GM18519 (cell line): ENCODE measurements around the gene POU2AF3.

Experiments used
- ATAC-seq: cut with Tn5 transposase; IDR thresholded peaks from one replicate; pipeline ENCODE4 v1.9.1; 2021; ENCODE audit warnings: mild to moderate bottlenecking, moderate library complexity; ENCODE audit not compliant: unreplicated experiment, low FRiP score

Gene POU2AF3

DNA sequence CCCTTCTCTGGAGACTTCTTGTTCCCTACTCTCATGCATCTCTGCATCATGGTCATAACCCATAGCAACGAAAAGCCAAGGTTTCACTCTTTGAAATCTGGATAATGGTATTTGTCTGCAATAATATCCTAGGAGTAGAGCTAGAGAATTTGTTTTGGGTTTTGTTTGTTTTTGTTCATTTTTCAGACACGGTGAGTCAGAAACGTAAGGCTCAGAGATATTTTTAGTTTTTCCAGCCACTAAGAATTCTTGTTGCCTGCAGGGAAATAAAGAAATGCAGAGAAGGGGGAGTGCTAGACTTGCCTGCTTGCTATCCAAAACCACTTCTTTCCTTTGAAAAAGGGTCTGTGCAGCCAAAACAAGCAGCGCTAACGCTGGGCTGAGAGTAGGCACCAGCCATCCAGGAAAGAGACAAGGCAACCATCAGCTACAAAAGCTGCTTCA, 26.0 kb downstream of the POU2AF3 start:
- no peak for ATAC-seq

DNA sequence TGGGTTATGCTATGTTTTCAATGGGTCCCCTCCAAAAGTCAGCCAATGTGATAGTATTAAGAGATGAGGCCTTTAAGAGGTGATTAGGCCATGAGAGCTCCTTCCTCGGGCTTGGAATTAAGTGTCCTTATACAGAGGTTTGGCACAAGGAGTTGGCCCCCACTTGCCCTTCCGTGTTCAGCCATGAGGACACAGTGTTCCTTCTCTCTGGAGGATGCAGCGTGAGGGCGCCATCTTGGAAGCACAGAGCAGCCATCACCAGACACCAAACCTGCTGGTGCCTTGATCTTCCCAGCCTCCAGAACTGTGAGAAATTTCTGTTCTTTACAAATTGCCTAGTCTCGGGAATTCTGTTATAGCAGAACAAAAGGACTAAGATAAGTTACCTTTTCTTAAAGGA, 26.9 kb downstream of the POU2AF3 start:
- no peak for ATAC-seq

DNA sequence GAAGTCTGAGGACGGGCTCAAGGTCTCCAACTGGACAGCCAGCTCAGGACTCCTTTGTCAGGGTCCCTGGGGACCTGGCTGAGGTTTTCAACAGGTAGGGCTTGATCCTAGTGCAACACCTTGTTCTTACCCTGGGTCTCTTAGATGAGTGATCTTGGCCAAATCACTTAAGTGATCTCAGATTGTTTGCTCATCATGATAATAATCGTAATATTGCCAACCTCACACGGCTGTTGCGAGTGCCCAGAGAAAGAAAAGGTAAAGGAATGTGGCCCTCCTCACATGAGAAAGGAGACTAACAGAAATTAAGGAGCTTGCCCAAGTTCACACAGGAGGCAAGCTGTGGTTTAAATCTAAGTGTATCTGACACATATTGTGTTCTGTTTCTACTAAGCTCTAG, 28.5 kb downstream of the POU2AF3 start:
- ATAC-seq = no peak

DNA sequence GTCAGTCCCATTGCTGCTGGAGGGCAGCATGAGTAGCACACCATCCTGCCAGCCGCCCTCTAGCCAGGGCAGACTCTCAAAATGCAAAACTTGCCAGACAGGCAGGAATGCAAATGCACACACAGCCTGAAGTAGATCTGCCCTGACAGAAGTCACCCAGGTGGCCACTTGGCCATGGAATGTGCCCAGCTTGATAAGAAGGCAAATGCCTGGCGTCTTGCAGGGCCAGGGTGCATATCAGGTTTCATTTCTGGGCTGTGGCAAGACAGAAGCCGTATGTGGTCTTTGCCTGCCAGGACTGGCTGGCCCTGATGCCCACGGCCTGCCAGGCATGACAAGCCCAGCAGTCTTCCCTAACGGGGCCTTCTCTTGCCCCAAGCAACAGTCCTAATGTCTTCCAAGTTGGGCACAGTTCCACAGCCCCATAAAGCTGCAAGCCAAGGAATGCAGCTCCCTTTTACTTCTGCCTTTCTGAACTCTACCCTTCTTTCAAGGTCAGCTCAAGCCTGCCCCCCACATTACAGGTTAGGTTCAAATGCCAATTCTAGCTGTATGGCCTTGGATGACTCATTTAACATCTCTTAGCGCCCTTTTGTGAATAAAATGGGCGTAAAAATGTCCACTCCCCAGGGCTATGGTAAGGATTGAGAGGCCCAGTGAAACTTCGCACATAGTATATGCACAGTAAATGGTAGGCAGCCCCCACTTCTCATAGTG, 29.7 kb downstream of the POU2AF3 start:
- no peak for ATAC-seq

DNA sequence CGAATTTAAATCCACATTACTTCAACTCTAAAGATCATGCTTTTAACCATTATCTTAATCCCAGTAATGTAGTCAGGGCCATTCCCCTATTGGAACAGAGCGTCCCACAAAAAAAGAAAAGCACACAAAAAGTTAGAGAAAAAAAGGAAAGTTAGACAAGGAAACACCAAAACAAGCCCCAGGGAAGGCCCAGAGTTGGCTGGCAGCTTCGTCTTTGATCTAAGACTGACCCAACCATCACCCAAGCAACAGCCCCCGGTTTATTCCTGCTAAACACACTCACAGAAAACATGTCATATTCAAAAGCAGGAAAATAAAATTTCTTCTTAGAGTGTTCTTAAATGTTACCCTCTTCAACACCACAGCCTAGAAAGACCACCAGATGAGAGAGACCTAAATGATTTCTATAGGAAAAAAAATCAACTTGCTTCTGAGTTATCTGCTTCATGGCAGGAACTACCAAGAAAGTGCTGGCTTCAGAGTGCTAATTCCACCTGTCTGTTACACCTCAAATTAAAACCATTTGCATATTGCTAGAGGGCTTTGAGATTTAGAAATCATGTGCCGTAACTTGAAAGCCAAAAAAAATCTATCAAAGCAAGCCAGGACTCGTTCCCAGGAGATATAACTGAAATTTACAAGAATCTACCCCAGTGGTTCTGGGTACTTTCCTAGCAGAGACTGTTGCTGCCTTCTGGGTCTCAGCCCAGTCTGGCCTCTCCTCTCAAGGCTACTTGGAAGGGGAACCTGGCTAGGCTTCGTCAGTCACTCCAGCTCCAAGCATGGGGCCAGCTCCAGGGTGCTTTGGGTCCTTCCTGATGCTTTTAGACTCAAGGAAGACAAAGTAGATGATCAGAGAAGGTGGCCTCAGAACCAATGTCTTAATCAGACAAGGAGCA, 31.2 kb downstream of the POU2AF3 start:
- ATAC-seq = no peak

DNA sequence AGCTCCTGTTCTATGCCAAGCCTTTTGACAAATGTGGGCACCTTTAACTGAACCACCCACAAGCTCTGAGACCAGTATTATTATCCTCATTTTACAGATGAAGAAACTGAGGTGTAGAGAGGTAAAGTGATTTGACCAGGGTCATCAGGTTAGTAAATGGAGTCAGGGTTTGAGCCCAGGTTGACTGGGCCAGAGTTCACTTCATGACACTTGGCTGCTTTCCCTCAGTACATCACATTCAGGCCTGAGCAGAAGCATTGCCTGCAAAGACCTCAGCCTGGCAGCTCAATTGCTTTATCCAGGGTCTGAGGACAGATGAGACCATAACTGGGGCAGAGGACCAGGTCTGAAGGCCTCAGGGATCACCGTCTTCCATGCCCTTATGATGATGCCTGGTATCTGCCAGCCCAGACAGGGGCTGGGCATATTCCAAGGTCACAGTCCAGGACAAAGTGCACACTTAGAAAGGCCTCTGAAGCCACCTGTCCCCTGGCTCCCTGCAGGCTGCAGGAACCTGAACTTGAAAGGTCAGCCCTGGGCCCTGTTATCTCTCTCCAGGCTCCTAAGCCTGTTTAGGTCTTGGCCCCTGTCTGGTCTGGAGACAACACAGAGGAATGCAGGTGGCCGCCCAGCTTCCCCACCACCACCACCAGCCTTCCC, 32.0 kb downstream of the POU2AF3 start:
- ATAC-seq = no peak

DNA sequence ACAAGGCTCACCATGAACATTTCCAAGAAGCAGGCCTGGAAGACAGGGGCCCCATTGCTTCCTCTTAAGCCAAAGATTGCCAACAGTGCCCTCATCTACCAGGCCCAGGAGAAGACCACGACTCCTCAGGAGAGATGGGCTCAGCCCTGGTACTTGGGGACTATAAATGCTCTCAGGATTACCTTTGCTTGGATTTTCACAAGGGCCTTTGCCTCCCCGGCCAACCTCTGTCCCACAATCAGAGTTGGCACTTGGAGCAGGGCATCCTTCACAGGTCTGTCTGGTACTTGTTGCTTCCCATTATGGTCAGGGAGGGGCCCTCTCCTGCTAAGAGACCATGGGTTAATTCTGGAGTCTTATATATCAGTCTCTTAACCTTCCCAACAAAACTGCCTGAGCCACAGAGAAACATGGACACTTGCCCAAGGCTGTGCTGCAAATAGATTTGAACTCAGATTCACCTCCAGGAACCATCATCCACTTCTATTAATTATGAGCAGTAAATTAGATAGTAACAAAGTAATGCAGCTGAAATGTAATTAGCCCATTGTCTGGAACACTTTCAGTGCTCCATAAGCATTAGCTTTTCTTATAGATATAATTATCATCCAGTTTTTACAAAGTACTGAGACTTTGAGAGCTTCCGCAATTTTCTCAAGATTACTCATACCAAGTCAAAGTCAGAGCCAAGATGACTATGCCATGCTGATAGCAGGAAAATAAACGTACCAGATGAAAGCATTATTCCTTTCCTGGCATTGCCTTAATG, 33.5 kb downstream of the POU2AF3 start:
- no peak for ATAC-seq

DNA sequence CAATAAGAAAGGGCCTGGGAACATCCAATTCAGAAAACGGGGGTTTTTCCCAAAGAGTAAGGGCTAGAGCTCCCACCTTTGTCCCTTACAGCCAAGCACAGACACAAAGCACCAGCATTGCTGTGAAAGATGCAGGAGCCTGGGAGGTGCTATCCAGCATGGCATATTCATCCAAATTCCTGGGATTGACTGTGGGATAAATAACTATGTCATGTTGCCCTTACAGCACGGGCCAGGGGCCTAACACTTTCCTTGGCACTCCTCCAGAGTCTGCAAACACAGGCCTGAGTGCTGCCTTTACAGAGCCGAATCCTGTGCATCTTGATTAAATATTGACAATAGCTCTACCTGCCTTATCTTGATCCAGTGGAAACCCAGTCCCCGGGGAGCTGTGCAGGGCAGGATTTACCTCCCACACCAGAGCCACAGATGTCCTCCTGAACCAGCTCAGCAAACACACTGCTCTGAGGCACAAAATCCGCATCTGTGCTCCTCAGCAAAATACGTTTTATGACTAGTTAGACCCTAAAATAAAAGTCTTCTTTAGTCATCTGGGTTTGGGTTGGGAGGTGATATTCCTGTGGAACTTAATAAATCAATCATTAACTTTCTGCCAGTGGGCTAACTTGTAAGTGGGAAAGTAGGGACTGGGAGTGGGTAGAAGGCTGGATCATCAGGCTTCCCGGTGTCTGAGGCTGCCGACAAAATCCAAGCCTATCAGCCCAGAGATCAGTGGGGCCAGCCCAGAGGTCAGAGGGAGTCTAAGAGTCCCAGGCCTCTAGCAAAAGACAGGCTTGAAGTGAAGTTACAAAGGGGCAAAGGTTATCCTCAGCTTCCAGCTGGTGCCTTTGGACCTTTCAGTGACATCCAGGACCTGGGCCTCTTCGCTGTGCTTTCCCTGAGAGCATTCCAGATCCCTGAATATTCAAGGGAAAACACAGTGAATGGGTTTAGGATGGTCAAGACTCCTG, 36.5 kb downstream of the POU2AF3 start:
- no peak for ATAC-seq

DNA sequence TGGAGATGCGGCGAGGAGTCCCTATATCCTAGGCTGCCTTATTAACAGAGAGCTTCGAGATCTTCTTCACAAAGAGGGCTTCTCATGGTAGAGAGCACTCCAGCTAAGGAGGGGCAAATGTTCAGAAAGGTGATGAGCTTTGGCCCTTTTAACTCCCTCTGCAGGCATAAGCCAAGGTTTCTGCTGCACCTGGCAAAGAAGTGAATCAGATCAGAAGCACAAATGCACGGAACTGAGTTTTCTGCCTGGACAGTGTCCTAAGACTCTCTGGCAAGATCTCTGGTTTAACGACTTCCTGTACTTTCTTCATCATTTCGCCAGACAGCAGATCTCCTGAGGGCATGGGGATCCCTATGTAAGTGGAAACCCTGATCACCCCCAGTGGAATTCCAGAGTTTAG, 37.2 kb downstream of the POU2AF3 start:
- no peak for ATAC-seq

DNA sequence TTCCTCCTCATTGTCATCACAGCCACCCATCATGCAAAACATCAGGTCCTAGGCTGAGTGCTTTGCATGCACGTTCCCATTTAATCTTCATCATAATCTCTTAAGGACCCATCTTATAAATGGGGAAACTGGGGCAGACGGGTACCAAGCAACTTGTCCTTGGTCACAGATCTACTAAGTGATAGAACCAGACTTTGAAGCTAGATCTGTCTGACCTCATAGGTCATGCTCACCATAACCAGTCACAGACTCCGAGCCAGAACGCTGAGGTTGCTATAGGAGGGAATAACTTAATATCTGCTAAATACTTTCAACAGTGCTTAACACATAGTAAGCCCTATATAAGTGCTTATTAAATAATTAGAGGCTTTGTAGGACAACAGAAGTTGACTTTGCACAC, 37.7 kb downstream of the POU2AF3 start:
- ATAC-seq = no peak

DNA sequence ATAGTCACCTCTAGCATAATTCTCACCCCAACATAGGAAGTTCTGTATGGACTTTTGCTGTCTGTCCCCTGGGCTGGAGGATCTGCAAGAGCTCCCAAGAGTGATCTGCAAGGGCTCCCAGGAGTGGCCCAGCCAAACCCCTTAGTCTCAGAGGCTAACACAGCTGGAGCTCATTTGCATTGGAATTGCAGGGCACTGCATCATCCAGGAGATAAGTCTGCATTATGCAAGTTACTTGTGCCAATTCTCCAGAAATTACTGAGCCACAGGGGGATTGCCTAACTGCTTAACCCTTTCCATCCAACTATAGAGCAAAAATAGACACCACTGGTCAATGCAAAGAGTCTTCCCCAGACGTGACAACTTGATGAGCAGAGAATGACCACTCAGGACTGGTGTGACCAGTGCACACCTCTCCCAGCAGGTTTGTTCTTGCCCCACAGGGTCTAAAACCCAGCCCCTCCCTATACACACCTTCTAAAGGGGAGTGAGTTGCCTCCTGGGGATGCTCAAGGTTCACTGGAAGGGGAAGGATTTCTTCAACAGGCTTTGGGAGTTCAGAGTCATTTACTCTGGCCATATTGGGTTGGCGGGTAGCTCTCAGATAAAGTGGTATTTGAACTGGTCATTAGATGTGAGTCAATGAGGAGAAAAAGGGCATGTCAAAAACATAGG, 38.4 kb downstream of the POU2AF3 start:
- no peak for ATAC-seq

DNA sequence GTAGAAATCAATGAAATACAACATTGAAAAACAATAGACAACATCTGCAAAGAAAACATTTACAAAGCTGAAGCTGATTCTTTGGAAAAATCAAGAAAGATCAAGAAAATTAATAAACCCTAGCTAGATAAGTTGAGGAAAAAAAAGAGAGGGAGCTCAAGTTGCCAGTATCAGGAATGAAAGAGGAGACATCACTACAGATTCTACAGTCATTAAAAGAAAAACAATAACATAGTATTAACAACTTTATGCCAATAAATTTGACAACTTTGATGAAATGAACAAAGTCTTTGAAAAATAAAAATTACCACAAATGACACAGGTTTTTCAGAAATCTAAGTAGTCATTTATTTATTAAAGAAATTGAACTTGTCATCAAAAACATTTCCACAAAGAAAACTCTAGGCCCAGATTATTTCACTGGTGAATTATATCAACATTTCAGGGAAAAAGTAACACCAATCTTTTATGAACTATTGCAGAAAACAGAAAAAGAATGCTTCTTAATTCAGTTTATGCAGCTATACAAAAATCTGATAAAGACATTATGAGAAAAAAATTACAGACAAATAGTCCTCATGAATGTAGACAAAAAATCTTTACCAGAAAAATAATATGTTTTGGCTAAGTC, 41.5 kb downstream of the POU2AF3 start:
- no peak for ATAC-seq

DNA sequence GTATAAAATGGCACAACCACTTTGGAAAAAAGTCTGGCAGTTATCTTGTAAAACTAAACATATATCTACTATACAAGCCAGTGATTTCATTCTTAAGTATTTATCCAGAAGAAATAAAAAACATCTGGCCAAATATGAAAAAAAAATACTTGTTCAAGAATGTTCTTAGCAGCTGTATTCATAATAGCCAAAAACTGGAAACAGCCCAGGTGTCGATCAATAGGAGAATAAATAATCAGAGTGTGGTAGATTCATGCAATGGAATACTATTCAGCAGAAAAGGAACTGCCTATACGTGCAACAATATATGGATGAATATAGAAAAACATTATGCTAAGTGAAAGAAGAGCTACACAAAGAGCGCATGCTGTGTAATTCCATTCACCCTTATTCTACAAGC, 44.0 kb downstream of the POU2AF3 start:
- no peak for ATAC-seq

DNA sequence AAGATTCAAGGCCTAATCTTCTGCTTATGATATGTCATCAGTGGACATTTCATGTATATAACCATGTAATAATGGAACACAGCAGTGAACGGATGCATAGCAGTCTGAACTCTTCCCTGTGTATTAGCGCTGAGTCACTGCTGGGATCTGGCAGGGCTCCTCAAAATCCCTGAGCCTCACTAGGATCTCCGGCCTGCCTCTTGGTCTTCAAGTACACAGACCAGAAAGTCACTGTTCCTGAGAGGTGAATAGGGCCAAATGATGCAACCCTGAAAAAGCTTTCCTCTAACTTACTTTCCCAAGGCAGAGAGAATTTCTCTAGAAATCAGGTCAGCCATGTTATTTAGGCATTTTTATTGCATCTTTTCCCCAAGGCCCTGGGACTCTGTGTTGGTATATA, 45.7 kb downstream of the POU2AF3 start:
- no peak for ATAC-seq

DNA sequence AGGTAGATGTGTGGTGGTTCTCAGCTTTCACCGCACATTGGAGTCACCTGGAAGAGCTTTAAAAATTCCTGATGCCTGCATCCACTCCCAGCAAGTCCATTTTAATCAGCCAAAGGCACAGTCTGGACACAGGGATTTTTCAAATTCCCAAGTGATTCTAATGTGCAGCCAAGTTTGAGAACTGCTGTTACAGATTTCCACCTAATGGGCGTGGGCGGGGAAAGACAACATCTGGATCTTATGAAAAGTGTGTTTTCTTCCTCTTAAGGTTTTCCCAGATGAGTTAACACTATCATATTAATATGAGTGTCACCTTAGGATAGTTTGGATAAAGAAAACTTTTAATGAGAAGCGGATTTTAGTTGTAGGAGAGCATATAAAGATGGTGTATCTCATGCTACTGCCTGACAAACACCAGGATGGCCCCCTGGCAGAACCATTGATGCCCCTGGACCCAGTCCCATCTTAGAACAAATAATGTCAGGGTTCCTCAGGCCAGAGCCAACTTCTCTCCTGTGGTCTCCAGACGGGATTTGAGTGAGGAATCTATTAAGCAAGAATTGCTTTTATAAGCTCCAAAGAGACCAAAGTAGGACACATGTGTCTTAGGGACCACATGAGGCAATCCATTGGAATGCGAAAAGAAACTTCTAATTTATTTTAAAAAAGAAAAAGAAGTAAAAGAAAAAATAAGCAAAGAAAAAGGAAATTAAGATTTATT, 48.8 kb downstream of the POU2AF3 start:
- no peak for ATAC-seq

DNA sequence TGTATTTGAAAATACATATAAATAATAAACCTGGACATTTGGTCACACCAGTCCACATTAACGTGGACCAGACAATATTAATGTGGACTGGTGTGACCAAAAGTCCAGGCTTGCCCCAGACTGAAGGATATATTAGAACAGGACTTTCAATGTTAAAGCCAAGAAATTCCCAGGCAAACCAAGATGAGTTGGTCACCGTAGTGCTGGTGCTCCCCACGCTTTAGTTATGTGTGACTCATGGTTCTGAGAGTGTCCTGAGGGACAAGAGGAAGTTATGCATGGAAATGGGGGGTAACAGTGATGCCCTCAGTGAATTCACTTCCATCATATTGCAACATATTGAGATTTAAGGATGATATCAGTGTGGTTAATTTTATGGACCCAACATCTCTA, 49.4 kb downstream of the POU2AF3 start:
- no peak for ATAC-seq

DNA sequence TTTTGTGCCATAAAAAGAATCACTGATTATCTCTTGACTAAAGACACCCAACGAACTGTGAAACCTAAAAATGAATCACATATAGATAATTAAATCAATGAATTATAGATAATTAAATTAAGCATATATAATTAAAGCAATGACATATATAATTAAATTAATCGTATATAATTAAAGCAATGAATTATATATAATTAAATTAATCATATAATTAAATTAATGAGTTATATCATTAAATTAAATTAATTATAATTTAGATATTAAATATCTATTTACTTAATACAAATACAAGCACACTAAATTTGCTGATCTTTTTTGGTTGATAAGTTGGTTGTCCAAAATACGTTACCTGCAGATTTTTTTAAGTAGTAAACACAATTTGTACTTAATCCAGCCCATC, 49.8 kb downstream of the POU2AF3 start:
- no peak for ATAC-seq

DNA sequence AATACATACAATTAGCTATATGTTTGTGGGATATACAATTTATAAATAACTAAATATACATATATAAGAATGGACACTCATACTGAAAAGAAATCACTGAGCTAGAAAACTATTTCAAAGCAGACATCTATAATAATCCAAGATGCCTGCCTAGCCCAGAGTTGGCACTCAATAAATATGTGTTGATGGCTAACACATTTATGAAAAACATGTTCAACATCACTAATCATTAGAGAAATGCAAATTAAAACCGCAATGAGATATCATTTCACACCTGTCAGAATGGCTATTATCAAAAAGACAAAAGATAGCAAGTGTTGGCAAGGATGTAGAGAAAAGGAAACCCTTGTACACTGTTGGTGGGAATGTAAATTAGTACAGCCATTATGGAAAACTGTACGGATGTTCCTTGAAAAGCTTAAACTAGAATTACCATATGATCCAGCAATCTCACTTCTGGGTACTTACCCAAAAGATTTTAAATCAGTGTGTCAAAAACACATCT, 50.9 kb downstream of the POU2AF3 start:
- no peak for ATAC-seq
